ENCODE data around the gene CPTP.

Gene CPTP

DNA sequence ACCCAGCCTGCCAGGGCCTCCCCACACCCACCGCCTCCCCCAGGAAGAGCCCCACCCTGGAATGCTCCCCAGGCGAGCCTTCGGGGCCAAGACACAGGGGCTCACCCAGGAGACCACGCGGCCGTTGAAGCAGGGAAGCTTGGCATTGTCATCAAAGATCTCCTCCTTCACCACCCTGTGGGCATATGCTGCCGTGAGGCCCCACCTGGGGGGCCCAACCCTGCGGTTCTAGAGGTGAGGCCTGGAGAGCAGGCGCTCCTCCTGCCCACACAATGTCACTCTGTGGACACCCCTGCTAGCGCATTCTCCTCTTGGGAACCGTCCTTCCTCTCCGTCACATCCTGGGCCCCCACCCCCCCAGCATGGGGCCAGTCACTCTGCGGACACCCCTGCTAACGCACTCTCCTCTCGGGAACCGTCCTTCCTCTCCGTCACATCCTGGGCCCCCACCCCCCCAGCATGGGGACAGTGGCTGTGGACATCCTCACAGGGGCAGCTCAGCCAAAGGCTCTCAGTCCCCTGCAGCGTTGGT, 18.0 kb downstream of the CPTP start:
- Histone ChIP-seq H3K27me3 (ENCODE audit: insufficient read depth, low read depth) (no peaks in the 10 kb centered on the region), H3K36me3 (ENCODE audit: insufficient read depth) (no peaks in the 10 kb centered on the region), H3K79me2 (ENCODE audit: insufficient read depth, low read depth) (no peaks in the 10 kb centered on the region; the same call in 1 of the 2 replicates), H3K9ac (no peak overlapping the region), H3K27ac (no peak overlapping the region), H3K4me1 (ENCODE audit: low read depth, poor library complexity, severe bottlenecking) (peaks cover 4% of the 10 kb centered on the region), H4K20me1 (ENCODE audit: insufficient read depth) (no peaks in the 10 kb centered on the region), H2AFZ (ENCODE audit: low read depth) (no peak overlapping the region), H3K4me2 (no peak overlapping the region), H3K4me3 (IDR thresholded peaks at IDR 0.05; ENCODE audit: insufficient read depth, low read depth, low read length) (no peak overlapping the region)
- TF ChIP-seq CTCF (conservative IDR thresholded peaks at IDR 0.05; ENCODE audit: low read depth, low read length): no peak

GRCh38 chr1:1343811-1344421, 19.3 kb downstream of the CPTP start:
- Histone ChIP-seq H2AFZ (ENCODE audit: low read depth) (no peak overlapping the region), H3K9ac (no peak overlapping the region), H4K20me1 (ENCODE audit: insufficient read depth) (no peaks in the 10 kb centered on the region), H3K36me3 (ENCODE audit: insufficient read depth) (no peaks in the 10 kb centered on the region), H3K4me3 (IDR thresholded peaks at IDR 0.05; ENCODE audit: insufficient read depth, low read depth, low read length) (no peak overlapping the region), H3K4me2 (no peak overlapping the region), H3K79me2 (ENCODE audit: insufficient read depth, low read depth) (no peaks in the 10 kb centered on the region; the same call in 1 of the 2 replicates), H3K27ac (no peak overlapping the region), H3K4me1 (ENCODE audit: low read depth, poor library complexity, severe bottlenecking) (peaks cover 12% of the 10 kb centered on the region), H3K27me3 (ENCODE audit: insufficient read depth, low read depth) (no peaks in the 10 kb centered on the region)
- TF ChIP-seq CTCF (conservative IDR thresholded peaks at IDR 0.05; ENCODE audit: low read depth, low read length): no peak

DNA sequence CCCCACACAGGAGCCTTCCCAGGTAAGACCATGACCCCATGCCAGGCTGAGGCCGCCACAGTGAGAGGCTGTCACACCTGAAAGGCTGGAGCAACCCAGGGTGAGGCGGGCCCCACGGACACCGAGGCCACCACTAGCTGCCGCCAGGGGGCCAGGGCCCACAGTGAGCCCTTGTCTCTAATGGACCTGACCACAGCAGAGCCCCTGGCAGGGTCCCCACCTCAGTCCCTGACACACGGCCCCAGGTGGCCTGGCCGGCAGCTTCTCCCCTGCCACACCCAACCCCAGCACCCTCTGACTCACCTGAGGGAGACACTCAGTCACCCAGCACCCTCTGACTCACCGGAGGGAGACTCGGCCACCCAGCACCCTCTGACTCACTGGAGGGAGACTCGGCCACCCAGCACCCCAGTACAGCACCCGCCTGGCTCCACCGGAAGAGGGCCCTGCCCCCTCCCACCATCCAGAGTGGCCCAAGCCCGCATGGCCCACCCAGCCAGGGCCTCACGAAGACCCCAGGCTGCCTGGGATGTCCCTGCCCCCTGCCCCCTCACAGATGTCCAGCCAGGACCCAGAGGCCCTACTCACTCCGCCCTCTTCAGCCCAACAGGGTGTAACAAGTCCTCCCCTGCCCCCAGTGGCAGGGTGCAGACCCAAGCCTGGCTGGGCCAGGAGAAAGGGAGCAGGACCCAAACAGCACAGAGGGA, 20.2 kb downstream of the CPTP start:
- H3K27ac ChIP-seq: no peak overlapping the region
- no peaks in the 10 kb centered on the region; the same call in 1 of the 2 replicates for H3K79me2 ChIP-seq (ENCODE audit: insufficient read depth, low read depth)
- H3K27me3 ChIP-seq (ENCODE audit: insufficient read depth, low read depth): no peaks in the 10 kb centered on the region
- H4K20me1 ChIP-seq (ENCODE audit: insufficient read depth): no peaks in the 10 kb centered on the region
- H3K4me1 ChIP-seq (ENCODE audit: low read depth, poor library complexity, severe bottlenecking): peaks cover 12% of the 10 kb centered on the region
- no peak overlapping the region for H3K4me3 ChIP-seq (IDR thresholded peaks at IDR 0.05; ENCODE audit: insufficient read depth, low read depth, low read length)
- H3K4me2 ChIP-seq: no peak overlapping the region
- H3K9ac ChIP-seq: no peak overlapping the region
- no peaks in the 10 kb centered on the region for H3K36me3 ChIP-seq (ENCODE audit: insufficient read depth)
- H2AFZ ChIP-seq (ENCODE audit: low read depth): no peak overlapping the region
- TF ChIP-seq CTCF (conservative IDR thresholded peaks at IDR 0.05; ENCODE audit: low read depth, low read length): peak; percentile 63

- TF ChIP-seq CTCF (conservative IDR thresholded peaks at IDR 0.05; ENCODE audit: low read depth, low read length): no peak
- Histone ChIP-seq H3K4me1 (ENCODE audit: low read depth, poor library complexity, severe bottlenecking) (peaks cover 12% of the 10 kb centered on the region), H3K79me2 (ENCODE audit: insufficient read depth, low read depth) (no peaks in the 10 kb centered on the region; the same call in 1 of the 2 replicates), H4K20me1 (ENCODE audit: insufficient read depth) (no peaks in the 10 kb centered on the region), H3K4me3 (IDR thresholded peaks at IDR 0.05; ENCODE audit: insufficient read depth, low read depth, low read length) (no peak overlapping the region), H3K4me2 (no peak overlapping the region), H3K27ac (no peak overlapping the region), H2AFZ (ENCODE audit: low read depth) (no peak overlapping the region), H3K27me3 (ENCODE audit: insufficient read depth, low read depth) (no peaks in the 10 kb centered on the region), H3K36me3 (ENCODE audit: insufficient read depth) (no peaks in the 10 kb centered on the region), H3K9ac (no peak overlapping the region)
Observed at GRCh38 chr1:1345384-1345783, 20.8 kb downstream of the CPTP start.

Data from KMS-11 (cell line).